HK-2 (cell line): Measurements from ENCODE around the gene OR8H1.

Source experiments
- DNase-seq: peaks from one replicate; pipeline ENCODE4 v3.0.0-alpha.2; 2018; ENCODE audit not compliant: unreplicated experiment

OR8H1 gene, protein sequence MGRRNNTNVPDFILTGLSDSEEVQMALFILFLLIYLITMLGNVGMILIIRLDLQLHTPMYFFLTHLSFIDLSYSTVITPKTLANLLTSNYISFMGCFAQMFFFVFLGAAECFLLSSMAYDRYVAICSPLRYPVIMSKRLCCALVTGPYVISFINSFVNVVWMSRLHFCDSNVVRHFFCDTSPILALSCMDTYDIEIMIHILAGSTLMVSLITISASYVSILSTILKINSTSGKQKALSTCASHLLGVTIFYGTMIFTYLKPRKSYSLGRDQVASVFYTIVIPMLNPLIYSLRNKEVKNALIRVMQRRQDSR

GRCh38 chr11:56292154-56292553, at the start of gene OR8H1:
OR8H1 (minus strand) TSS chr11:56292254; CDS start chr11:56291062, 1,192 bp downstream.
- DNase-seq, result no peak

GRCh38 chr11:56340289-56340688, 48.2 kb upstream of the OR8H1 start:
- no peak for DNase-seq

DNA sequence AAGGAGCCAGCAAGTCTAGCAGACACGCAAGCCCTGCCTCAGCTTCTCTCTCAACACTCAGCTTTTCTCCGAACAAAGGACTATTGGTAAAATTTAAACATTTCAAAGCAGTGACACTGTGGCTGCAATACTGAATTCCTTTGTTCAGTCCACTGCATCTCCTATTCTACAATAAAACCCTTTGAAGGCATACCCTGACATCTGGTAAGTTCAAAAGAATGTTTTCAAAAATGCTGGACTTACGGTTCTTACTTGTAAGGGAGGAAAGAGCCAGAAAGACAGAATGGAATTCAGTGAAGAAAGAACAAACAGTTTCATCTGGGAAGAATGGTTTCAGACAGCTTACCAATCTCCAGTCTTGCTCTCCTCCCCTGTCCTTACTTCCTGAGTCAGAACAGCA, 41.1 kb upstream of the OR8H1 start:
- DNase-seq, result no peak

- no peak for DNase-seq
Measured at GRCh38 chr11:56331861-56332491, 39.9 kb upstream of the OR8H1 start.

- DNase-seq, result no peak
Measured at GRCh38 chr11:56314844-56315243, 22.8 kb upstream of the OR8H1 start, which contains the start of gene OR8K3. OR8K3 (plus strand) TSS chr11:56315144; CDS start chr11:56318307, 3,163 bp downstream.

DNA sequence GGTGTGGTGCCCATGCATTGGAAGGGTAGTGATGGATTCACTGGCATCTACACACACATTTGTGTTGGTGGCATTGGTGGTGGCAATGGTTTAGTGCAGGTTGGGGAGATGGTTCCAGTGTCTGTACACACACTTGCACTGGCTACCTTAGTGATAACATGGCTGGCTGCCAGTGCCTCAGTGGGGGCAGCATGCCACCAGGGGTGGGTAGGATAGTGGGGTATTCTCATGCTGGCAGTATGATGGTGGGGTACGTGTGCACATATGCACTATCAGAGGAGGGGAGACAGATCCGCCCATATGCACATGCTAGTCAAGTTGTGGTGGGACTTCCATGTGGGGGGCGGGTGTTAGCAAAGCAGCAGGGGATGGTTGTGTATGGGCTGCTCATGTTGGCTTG, 15.8 kb upstream of the OR8H1 start:
- no peak for DNase-seq

DNA sequence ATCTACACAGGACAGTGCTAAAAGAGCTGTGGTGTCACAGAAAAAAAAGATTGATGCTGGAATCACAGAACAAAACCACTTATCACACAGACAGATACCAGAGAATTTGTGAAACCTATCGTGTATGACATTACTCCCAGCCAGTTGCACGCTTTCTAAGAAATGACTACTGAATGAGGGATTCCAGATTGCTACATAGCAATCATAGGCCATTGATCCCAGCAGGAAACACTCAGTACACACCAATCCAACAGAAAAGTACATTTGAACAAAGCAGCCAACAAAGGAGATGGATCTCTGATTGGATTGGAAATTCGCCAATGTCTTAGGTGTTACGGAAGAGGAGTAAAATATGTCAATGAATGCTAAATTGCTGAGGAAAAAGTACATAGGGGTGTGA, 4.8 kb upstream of the OR8H1 start:
- DNase-seq, result no peak

DNA sequence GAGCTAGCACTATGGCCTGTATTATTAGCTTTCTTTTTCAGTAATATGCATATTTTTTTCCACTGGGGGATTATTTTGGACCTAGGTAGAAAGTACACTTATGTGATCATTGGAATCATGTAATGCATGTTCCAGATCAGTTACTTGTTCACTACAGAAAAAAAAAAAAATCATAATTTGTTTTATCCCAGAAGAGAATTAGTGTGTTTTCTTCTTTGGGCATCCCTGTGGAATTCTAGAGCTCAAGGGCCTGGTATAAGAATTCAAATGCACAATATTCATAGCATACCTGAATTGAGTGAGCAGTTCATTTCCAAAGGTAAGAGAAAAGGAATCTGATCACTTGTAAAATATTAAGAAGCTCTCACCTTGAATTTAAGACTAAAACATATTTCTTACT, 18.2 kb downstream of the OR8H1 start, which contains the start of gene OR5T1:
TSS of gene OR5T1 (plus strand) at position 301 of the 400 bp plus-strand sequence. CDS start 1,485 bp downstream, outside the sequence.
- no peak for DNase-seq

DNA sequence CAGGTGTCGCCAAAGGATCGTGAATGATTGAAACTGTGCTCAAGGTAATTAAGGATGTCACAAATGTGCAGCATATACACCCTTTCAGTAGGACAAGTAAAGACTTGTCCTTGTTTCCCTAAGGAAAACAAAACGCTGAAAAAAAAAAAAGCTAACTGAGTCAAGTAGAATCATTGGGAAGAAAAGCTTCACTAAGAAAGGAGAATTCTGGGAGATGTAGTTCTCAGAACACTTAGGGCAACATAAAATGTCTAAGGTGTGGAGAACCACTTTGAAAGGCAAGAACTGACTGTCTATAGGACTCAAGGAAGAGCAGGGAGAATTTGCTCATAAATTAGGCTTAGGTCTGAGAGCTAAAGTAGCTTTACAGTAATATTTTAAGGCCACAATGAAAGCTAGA, 21.0 kb downstream of the OR8H1 start:
- no peak for DNase-seq

DNA sequence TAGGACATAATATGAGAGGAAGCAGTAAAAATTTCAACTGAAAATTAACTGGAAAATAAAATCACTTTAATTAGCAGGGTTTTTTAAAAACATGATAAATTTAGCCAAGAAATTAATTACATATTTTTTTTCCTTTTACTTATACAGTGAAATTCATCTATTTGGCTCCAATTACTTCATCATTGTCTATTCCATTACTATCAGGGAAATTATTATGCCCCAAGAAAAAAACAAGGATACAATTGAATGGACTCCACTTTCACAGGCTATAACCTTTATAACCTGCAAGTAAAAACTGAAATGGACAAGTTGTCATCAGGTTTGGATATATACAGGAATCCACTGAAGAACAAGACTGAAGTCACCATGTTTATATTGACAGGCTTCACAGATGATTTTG, 40.1 kb downstream of the OR8H1 start, which contains the start of gene OR5T3:
TSS of gene OR5T3 (plus strand) at position 301 of the 400 bp plus-strand sequence. CDS start at position 301, 0 bp downstream.
- no peak for DNase-seq
